HG02571 (cell line): Measurements from ENCODE around the gene RIT2.

ENCODE experiments used
- ATAC-seq: cut with Tn5 transposase; IDR thresholded peaks from one replicate; pipeline ENCODE4 v1.9.1; 2021; ENCODE audit warnings: mild to moderate bottlenecking, moderate library complexity; ENCODE audit not compliant: unreplicated experiment

The RIT2 gene

GRCh38 chr18:42706618-42707017 lies 408.9 kb downstream of the RIT2 start:
- no peak for ATAC-seq

DNA sequence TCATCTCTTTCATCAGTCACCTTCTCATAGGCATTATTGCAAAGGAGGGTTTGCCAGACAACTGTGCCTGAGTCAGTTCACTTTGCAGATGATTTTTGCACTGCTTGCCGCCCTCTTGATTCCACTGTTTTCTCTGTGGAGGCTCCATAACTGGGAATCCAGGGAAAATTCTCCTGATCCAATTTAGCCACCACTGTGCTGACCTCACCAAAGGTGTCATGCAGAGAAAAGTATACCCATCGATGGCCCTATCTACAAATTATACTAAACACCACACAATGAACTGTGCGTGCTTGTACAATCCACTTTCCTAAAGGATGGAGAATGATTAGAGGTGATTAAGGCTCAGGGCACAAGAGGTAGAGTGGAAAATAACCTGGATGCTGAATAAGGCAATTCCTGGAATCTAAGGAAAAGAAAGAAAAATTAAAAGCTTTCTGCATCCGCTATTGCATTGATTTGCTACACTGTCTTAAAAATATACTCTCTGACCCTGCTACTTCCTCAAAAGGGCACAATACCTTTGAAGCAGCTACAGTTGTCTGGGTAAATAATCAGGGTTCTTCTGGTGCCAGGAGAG lies 409.4 kb downstream of the RIT2 start:
- no peak for ATAC-seq
